A549 (cell line): ENCODE data around the gene LIG3.

ENCODE experiments used
- NFE2L2 ChIP-seq: fragments of 150-350 bp; conservative IDR thresholded peaks from 2 replicates; pipeline ENCODE4 v1.6.1; 2014; ENCODE audit warnings: low read length
- POLR2A ChIP-seq: IDR thresholded peaks from 2 replicates; pipeline ENCODE4 v1.6.1; 2012; ENCODE audit warnings: mild to moderate bottlenecking, low read length
- TF ChIP-seq, protein P1 (sequence below): fragments of 250-450 bp; sonication (Bioruptor Pico); IDR thresholded peaks from 2 replicates; pipeline ENCODE4 v1.5.0; 2021; ENCODE audit warnings: mild to moderate bottlenecking, moderate library complexity, borderline replicate concordance
- TF ChIP-seq, protein P2 (sequence below): fragments of >200 bp; sonication (Bioruptor Twin); formaldehyde crosslinking; IDR thresholded peaks from 3 replicates; pipeline ENCODE4 v1.5.1; 2016

DNA sequence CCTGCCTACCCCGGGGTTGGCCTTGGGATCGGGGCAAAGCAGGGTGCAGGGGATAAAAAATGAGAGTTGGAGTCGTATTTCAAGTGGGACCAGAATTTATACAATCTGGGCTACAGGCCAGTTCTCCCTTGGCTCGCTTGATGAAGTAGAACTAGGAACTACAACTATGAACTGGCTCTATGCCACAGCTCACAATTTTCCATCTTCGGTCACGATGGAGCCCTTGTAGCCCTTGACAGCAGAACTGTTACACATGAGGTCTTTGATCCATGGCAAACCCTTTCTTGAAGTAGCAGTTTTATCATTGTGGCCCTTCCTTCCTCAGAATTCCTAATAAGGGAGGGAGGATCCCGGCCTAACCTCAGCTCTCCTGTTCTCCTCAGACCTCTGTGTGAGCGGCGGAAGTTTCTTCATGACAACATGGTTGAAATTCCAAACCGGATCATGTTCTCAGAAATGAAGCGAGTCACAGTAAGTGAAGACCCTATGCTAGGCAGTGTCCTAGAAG lies 17.1 kb downstream of the LIG3 start:
- TF ChIP-seq, protein P1, sequence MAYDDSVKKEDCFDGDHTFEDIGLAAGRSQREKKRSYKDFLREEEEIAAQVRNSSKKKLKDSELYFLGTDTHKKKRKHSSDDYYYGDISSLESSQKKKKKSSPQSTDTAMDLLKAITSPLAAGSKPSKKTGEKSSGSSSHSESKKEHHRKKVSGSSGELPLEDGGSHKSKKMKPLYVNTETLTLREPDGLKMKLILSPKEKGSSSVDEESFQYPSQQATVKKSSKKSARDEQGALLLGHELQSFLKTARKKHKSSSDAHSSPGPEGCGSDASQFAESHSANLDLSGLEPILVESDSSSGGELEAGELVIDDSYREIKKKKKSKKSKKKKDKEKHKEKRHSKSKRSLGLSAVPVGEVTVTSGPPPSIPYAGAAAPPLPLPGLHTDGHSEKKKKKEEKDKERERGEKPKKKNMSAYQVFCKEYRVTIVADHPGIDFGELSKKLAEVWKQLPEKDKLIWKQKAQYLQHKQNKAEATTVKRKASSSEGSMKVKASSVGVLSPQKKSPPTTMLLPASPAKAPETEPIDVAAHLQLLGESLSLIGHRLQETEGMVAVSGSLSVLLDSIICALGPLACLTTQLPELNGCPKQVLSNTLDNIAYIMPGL (CRISPR knock-in tag), result no peak
- no peak for TF ChIP-seq POLR2A
- TF ChIP-seq NFE2L2, result no peak
- TF ChIP-seq, protein P2, sequence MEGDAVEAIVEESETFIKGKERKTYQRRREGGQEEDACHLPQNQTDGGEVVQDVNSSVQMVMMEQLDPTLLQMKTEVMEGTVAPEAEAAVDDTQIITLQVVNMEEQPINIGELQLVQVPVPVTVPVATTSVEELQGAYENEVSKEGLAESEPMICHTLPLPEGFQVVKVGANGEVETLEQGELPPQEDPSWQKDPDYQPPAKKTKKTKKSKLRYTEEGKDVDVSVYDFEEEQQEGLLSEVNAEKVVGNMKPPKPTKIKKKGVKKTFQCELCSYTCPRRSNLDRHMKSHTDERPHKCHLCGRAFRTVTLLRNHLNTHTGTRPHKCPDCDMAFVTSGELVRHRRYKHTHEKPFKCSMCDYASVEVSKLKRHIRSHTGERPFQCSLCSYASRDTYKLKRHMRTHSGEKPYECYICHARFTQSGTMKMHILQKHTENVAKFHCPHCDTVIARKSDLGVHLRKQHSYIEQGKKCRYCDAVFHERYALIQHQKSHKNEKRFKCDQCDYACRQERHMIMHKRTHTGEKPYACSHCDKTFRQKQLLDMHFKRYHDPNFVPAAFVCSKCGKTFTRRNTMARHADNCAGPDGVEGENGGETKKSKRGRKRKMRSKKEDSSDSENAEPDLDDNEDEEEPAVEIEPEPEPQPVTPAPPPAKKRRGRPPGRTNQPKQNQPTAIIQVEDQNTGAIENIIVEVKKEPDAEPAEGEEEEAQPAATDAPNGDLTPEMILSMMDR, result no peak
